OCI-LY3 (cell line): Measurements from ENCODE around the gene CNTN1.

Experiments
- CTCF ChIP-seq: fragments of 200-600, 300-600 bp; sonication (generic); IDR thresholded peaks from 2 replicates; pipeline ENCODE4 v1.5.1; 2014; ENCODE audit warnings: antibody characterized with exemption, low read length, low read depth
- EZH2phosphoT487 ChIP-seq: fragments of 200-600 bp; shearing (Covaris generic); IDR thresholded peaks from 2 replicates; pipeline ENCODE4 v1.6.1; 2018; ENCODE audit warnings: antibody characterized with exemption, mixed run types, low read depth

GRCh38 chr12:40898505-40898904, 206.3 kb downstream of the CNTN1 start:
- TF ChIP-seq CTCF: no peak
- TF ChIP-seq EZH2phosphoT487: no peak
